GF-D8 (cell line): Measurements from ENCODE around the gene PRR14.
A peak's percentile ranks its signal among the peaks of the same experiment; 100 is the strongest.
"Not testable (repeated sequence)": the region's sequence is repeated elsewhere in the genome, so short reads cannot be mapped to it uniquely, and the experiment has no call there.

Experiments used
- DNase-seq: peaks from one replicate; lab custom pipeline; 2025; lab: John Stamatoyannopoulos, UW

The PRR14 gene

DNA sequence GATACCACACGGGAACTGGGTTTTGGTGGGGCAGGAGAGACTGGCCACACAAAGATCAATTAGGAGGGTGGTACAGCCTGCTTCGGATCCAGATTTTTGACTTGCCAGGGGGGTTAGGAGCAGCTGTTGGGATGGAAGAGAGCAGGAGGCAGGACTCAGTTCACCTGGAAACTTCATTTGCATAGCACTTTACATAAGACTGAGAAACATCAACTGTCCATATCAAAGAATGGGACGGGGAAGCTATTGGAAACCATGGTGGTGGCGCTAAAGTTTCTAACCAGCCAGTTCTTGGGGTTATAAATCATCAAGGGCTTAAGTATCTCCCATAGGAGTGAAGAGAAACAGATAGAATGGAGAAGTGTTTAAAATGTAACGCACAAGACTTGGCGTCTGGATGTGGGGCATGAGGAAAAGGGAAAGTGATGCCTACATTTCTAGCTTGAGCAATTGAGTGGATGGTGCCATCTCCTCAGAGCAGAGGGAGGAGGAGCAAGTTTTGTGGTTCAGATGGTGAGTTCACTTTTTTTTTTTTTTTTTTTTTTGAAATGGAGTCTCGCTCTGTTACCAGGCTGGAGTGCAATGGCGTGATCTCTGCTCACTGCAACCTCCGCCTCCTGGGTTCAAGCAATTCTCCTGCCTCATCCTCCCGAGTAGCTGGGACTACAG, 41.8 kb downstream of the PRR14 start:
- DNase-seq, result no peak

DNA sequence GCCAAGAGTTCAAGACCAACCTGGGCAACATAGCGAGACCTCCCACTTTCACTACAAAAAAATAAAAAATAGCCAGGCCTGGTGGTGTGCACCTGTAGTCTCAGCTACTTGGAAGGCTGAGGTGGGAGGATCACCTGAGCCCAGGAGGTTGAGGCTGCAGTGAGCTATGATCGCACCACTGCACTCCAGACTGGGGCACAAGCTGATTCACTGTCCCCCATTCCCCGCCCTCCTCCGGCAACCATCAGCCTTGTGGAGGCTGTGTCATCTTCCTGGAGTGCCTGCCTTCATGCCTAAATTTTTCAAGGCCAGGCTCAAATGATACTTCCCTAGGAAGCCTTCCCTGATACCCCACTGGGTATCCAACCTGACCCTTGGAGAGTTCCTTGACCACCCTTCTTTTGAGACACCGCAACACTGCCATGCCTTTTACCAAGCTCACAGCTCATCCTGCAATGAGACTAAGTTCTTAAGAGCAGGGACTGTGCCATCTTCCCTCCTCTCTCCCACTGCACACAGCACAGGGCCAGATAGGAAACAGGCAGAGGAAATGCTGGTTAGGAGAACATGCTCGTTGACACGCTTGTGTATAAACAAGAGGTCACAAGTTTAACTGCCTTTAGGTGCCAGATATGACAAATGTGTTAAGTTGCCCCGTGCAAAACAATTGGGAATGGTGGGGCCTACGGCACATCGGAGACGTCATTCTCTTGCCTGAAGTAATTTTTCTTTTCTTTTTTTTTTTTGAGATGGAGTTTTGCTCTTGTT, 44.4 kb downstream of the PRR14 start:
- no peak for DNase-seq

DNA sequence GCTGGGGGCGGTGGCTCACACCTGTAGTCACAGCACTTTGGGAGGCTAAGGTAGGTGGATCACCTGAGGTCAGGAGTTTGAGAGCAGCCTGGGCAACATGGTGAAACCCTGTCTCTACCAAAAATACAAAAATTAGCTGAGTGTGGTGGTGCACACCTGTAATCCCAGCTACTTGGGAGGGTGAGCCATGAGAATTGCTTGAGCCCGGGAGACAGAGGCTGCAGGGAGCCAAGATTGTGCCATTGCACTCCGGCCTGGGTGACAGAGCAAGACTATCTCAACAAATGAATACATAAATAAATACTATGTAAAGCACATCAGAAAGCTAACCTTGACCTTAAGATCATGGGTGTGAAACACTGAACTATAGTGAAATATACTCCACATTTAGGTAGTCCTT, 45.9 kb downstream of the PRR14 start:
- not testable (repeated sequence) for DNase-seq

DNA sequence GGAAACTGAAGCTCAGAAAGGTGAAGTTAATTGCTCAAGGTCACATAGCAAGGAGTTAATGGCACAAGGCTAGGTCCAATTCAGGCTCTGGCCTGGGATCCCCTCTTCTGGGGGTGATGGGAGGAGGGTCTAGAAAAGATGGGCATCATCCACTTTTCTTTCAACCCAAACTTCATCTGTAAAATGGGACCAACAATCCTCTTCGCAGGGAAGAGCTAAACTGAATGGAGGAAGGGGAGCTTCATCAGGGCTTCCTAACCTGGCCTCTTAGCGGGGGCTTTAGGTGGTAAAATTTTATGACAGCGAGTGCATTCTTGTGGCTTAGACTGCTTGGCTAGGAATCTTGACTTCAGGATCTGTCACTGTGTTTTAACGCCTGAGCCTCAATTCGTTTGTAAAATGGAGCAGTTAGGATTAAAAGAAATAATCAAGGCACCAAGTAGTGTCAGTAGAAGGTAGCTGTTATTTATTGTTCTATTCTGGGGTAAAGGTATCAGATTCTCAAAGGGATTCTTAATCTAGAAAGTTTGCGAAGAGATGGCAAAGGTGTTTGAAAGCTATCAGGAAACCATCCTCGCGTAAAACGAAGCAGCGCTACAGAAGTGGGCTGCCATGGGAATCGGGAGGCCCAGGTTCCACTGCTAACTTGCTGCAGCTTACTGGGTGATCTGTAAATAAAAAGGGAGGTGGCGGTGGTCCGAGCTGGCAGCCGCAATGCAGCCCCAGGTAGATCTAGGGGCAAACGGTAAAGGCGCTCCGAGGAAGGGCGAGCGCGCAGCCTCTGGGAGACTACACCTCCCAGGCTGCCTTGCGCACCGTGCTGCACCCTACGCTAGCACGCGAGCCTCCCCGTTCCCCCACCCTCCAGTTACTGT, 46.7 kb downstream of the PRR14 start:
- no peak for DNase-seq

DNA sequence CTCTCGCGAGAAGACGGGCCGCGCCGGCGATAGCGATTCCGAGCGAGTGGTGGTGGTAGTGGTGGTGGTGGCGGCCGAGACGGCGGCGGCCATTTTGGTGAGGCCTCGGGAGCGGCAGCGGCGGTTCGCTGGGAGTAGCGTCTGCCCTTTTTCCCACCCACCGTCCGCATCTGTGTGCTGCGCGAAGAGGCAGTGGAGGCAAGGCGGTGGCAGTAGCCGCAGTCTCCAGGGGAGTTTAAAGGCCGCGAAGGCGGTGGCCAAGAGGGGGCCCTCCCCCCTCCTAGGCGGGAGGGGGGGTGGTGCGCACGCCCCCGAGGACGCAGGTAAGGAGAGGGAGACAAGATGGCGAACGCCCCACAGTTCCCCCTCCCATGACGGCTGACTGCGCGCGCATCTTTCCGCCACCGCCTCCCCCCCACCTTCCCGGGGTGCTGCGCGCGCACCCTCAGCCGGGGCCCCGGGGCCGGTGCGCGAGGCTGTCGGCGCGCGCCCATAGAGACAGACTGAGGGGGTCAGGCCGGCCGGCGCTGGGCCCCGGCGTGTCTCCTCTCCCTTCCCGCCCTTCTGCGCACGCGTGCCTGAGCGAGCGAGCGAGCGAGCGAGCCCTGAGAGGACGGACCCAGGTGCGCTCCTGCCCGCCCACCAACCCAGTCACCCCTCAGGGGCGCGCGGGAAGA, 47.5 kb downstream of the PRR14 start:
- DNase-seq, result peak; percentile 86

DNA sequence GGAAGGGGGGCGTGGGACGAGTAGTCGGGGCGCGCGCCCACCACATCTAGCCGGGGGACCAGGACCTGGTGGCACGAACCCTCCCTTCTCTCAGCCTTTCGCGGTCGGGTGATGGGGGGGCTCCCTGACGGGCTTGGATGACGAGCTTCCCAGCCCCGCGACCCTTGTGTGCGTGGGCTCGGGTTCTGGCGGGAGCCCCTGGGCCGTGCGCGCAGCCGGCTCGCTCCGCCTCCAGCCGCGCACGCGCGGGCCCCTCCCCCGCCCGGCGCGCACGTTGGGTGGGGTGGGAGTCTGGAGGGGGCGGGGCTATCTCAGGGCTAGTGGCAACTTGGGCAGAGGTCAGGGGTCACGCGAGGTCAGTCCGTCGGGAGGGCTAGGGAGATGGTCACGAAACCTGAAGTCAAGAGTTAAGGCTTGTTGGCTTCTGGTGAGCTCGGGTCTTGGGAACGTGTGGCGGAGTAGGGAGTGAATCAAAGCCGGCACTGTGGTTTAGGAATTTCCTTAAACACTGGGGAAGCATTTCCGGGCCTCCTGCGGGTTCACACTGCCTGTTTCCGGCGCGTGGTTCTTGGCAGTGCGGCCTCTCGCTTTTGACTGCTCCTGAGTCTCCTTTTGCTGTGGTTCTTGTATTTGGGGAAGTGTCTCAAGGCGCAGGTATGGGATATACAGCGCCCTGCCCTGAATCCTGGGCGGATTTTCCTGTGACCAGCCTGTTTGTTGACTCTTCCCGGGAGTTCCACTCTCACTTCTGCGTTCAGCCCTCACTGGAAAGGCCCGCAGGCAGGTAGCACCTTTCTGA, 48.3 kb downstream of the PRR14 start, which contains the start of gene SRCAP:
TSS of gene SRCAP (plus strand) at position 356 of the 799 bp plus-strand sequence. CDS start 1,654 bp downstream, outside the sequence.
- DNase-seq, result peak; percentile 76

DNA sequence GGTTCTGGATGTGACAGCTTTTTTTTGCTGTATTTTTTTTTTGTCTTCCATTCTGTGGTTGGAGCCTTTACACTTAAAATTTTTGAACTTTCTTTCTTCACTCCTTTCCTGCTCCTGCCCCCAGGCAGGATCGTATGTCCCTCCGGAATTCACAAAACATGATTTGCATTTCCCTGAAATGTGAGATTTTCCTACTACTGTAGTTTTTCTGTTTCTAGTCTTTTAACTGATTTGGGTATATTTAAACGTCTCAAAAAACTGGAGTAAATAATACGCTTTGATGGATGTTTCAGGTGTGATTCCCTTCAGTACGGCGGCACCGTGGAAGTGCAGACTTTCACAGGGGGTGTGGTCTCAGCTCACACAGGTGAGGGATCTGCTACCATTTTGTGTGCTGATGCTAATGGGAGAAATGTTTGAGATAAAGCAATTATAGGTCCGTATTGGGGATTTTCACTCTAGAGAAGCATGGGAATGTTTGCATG, 48.9 kb downstream of the PRR14 start:
- DNase-seq, result no peak

DNA sequence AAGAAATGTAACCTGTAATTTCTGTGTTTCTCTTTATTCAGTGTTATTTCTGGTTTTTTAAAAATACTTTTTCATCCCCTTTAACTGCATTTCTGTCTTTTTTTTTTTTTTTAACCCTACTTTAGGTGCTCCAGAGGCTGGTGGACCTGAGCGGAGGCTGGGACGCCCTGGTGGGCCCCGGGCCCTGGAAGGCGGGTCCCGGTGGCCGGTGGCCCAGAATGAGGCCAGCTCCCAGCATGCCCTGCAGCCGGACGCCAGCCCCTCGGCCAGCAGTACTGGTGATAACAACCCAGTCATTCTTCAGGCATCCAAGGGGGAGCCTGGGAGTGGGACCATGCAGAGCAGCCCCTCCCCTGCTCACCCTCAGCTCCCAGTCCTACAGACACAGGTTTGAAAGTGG, 49.7 kb downstream of the PRR14 start:
- no peak for DNase-seq

DNA sequence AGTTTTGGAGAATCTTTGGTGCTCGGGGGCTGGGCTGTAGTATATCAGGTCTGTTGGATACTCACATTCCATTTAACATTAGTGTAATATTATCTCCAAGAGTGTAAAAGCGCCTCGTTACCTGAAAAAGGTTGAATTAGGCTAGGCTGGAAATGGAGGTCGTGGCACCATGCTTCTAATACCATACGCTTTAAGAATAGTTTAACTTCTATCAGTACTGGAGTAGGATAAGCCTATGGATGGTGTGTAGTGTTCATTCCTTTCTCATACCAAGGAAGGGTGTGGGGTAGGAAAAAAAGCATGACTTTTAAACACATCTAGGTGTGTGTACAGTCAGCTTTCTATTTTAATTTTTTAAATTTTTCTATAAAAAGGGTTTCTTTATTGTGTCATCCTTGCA, 50.2 kb downstream of the PRR14 start:
- DNase-seq, result no peak

DNA sequence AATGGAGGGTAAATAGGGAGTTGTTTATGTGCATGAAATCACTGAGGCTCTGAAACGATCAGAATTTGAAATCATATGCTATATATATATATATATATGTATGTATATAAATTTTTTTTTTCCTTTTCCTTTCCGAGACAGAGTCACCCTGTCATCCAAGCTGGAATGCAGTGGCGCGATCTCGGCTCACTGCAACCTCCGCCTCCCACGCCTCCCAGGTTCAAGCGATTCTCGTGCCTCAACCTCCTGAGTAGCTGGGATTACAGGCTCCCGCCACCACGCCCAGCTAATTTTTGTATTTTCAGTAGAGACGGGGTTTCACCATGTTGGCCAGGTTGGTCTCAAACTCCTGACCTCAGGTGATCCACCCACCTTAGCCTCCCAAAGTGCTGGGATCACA, 52.3 kb downstream of the PRR14 start:
- DNase-seq, result not testable (repeated sequence)

DNA sequence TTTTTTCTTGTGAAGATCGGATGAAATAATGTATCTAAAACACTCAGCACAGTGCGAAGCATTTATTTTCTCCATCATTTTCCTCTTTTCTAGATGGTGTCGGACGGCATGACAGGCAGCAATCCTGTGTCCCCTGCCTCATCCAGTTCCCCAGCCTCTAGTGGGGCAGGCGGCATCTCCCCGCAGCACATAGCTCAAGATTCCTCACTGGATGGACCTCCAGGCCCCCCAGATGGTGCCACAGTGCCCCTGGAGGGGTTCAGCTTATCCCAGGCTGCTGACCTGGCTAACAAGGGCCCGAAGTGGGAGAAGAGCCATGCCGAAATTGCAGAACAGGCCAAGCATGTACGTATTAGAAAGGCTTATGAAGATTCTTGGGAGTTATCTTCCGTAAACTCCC, 53.2 kb downstream of the PRR14 start:
- no peak for DNase-seq
